B cell (primary cell): ENCODE measurements around the gene MSX1.

Experiments used
- CTCF ChIP-seq: fragments of 200-600 bp; IDR thresholded peaks from one replicate; pipeline ENCODE4 v1.8.0; 2022; ENCODE audit warnings: antibody characterized with exemption, mild to moderate bottlenecking
- EZH2 ChIP-seq: IDR thresholded peaks from 2 replicates; pipeline ENCODE4 v1.6.1; 2012; ENCODE audit warnings: borderline replicate concordance, low read depth, mild to moderate bottlenecking, moderate library complexity, low read length; ENCODE audit not compliant: insufficient read depth, poor library complexity, severe bottlenecking

GRCh38 chr4:4858527-4859324, 739 bp upstream of the MSX1 start:
- no peak for TF ChIP-seq CTCF
- TF ChIP-seq EZH2 = no peak
